ENCODE measurements around the gene SCLT1.

DNA sequence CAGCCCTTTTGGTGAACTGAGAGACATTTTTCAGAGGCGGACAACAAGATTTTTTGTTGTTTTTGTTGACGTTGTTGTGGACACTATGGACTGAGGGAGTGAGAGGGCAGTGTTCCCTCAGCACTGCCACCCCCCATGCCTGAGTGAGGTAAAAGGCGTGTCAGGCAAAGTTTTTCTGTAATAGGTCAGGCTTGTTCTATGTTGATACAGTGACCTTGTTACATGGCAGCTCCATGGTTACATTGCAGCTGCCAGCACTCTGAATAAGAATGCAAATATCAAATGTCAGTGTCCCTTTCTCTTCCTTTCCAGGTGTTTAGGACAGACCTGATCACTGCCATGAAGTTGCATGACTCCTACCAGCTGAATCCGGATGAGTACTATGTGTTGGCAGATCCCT, 247.3 kb downstream of the SCLT1 start:
- TF ChIP-seq, protein P1, sequence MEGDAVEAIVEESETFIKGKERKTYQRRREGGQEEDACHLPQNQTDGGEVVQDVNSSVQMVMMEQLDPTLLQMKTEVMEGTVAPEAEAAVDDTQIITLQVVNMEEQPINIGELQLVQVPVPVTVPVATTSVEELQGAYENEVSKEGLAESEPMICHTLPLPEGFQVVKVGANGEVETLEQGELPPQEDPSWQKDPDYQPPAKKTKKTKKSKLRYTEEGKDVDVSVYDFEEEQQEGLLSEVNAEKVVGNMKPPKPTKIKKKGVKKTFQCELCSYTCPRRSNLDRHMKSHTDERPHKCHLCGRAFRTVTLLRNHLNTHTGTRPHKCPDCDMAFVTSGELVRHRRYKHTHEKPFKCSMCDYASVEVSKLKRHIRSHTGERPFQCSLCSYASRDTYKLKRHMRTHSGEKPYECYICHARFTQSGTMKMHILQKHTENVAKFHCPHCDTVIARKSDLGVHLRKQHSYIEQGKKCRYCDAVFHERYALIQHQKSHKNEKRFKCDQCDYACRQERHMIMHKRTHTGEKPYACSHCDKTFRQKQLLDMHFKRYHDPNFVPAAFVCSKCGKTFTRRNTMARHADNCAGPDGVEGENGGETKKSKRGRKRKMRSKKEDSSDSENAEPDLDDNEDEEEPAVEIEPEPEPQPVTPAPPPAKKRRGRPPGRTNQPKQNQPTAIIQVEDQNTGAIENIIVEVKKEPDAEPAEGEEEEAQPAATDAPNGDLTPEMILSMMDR (IDR thresholded peaks at IDR 0.05): no peak
- no peak for TF ChIP-seq EZH2 (IDR thresholded peaks at IDR 0.05; ENCODE audit: borderline replicate concordance, insufficient read depth, low read depth, low read length, poor library complexity, severe bottlenecking)

Measured in B cell (primary cell).